Heart left ventricle (tissue), 16 donors: ENCODE data around the gene LRG1. TPM values are rescaled to one million over a fixed set of nuclear protein-coding genes. Genes with fewer than 3 reads are reported as not detected.

Source experiments
- ATAC-seq, 4 donors: fragments of 200-7000 bp; cut with Tn5 transposase; one replicate each; pipeline ENCODE4 v1.9.1; 2020 to 2022; ENCODE audit warnings: moderate library complexity in 4 of 4, mild to moderate bottlenecking in 3 of 4, moderate number of reproducible peaks in 1 of 4
- DNase-seq, 5 donors: peaks; one replicate each; pipeline ENCODE4 v3.0.0-alpha.2; 2020
- H3K27ac ChIP-seq, 12 donors: fragments of 200-600 bp; sonication (generic) in 4 of 12; one replicate each; pipeline versions ENCODE4 v1.5.0 to v1.8.0; 2016 to 2022; ENCODE audit warnings: mild to moderate bottlenecking in 2 of 12
- H3K27me3 ChIP-seq, 9 donors: fragments of 200-600 bp; sonication (generic) in 2 of 9; one replicate each; pipeline versions ENCODE4 v1.5.1 to v1.8.0; 2016 to 2022; ENCODE audit warnings: mild to moderate bottlenecking in 3 of 9
- H3K36me3 ChIP-seq, 9 donors: fragments of 200-600 bp; sonication (generic) in 2 of 9; one replicate each; pipeline versions ENCODE4 v1.5.0 to v1.8.0; 2018 to 2022; ENCODE audit warnings: mild to moderate bottlenecking in 2 of 9
- H3K4me1 ChIP-seq, 12 donors: fragments of 200-600 bp; sonication (generic) in 4 of 12; one replicate each; pipeline versions ENCODE4 v1.5.0 to v1.8.0; 2016 to 2022; ENCODE audit warnings: mild to moderate bottlenecking in 3 of 12
- H3K4me3 ChIP-seq, 12 donors: fragments of 200-600 bp; sonication (generic) in 4 of 12; one replicate each; pipeline versions ENCODE4 v1.5.0 to v1.8.0; 2017 to 2022; ENCODE audit warnings: mild to moderate bottlenecking in 9 of 12, moderate library complexity in 4 of 12
- H3K9me3 ChIP-seq, 12 donors: fragments of 200-600 bp; sonication (generic) in 4 of 12; one replicate each; pipeline versions ENCODE4 v1.5.0 to v1.8.0; 2016 to 2022; ENCODE audit warnings: mild to moderate bottlenecking in 1 of 12
- CTCF ChIP-seq, 12 donors: fragments of 200-600 bp; sonication (generic) in 4 of 12; IDR thresholded peaks; one replicate each; pipeline versions ENCODE4 v1.5.0 to v1.8.0; 2018 to 2022; ENCODE audit warnings: antibody characterized with exemption in 12 of 12, mild to moderate bottlenecking in 5 of 12
- POLR2A ChIP-seq, 2 donors: fragments of 450-650 bp; IDR thresholded peaks; one replicate each; pipeline ENCODE4 v1.6.1; 2017; ENCODE audit warnings: antibody characterized with exemption in 2 of 2, mild to moderate bottlenecking in 2 of 2, moderate library complexity in 2 of 2
- WGBS, 4 donors: extraction: QIAGEN DNeasy Blood & Tissue Kit in 2 of 4; methylation state at CpG; one replicate each; pipeline versions ENCODE4 v1.1.5 to v1.1.7; 2013 to 2018; 5-methylcytosine and 5-hydroxymethylcytosine counted together
- intact Hi-C, 10 donors: fragments of 100-400 bp; cut with DNase I; formaldehyde crosslinking; loops; one replicate each; pipeline versions ENCODE4 v1.11.1 to v1.14.2; 2022
- polyA plus RNA-seq, 2 donors: library from polyadenylated mRNA; stranded (reverse); fragments of 200-250 nt; gene quantifications; one replicate each; pipeline ENCODE4 v1.2.3, GENCODE V29; 2013
- total RNA-seq, 9 donors: library from RNA; depleted of rRNA in 2 of 9; stranded (reverse); fragments of >200 nt in 2 of 9; fragmentation: NEBNext Ultra II Directional in 3 of 9; extraction: Animal tissue kit (Norgen Biotek cat#: 25700) in 3 of 9; gene quantifications; one replicate each; pipeline versions ENCODE4 v1.1.0 to v1.2.4, GENCODE V29; 2016 to 2023
- donor health status: ischemic (EF 13 %, LVEDD 7.1; RV severe dilation, severe dysfunction).
- donor health status: healthy with polysubstance abuse.
- donor health status: DM: no; HTN: yes; CAD: no.
- donor health status: DM: no; HTN: no; CAD: no.
- donor health status: ischemic (EF 25% LVEDD 6.9; RV normal size, moderate dysfunction).
- donor health status: ischemic (EF 25% LVEDD 5.7; RV mildly dilated, moderate dysfunction).
- donor health status: healthy.
- donor health status: DM: yes; HTN: yes; CAD: no.
- donor health status: ischemic (EF 35%, LVEDD 5.7; RV mildly dilated, moderate dysfunction).
- donor health status: nonischemic (EF 11% LVEDD 7.7; RV severe dilation, severe dysfunction).
- donor health status: DM: yes; HTN: yes; CAD: no.
- donor health status: PGD.
- donor health status: ischemic (EF 29% LVEDD 5.4; RV normal size, mild dysfunction).
- donor health status: nonischemic (EF 23%, LVEDD 6.1; RV moderate dilation, normal function).

The LRG1 gene
- total and polyA plus RNA-seq, 11 donors, result 0.15 to 1.7 (median 0.35) TPM

GRCh38 chr19:4518345-4519171 lies 21.3 kb downstream of the LRG1 start, which contains the start of gene PLIN4:
TSS of gene PLIN4 (minus strand) at chr19:4518486. CDS start at chr19:4518272, 214 bp downstream.
- 28 to 53% (median 40%) methylated on average over 19 to 34 of the region's 34 CpGs for WGBS, 4 donors
- H3K9me3 ChIP-seq, result no peaks in the 10 kb centered on the region
- H3K27me3 ChIP-seq, result no peaks in the 10 kb centered on the region
- DNase-seq (peak; percentile 84 to 92 (median 88)), ATAC-seq (peak; percentile 83 to 87 (median 84))
- H3K4me1 ChIP-seq, result peaks cover 0 to 40% (median 15%) of the 10 kb centered on the region in 12 donors
- intact Hi-C loops, result no loop called here
- peak within 1 kb of the TSS; percentile 76 to 99 (median 91) for H3K27ac ChIP-seq
- H3K36me3 ChIP-seq, result peaks cover 0 to 20% (median 5%) of the 10 kb centered on the region in 9 donors
- TF ChIP-seq CTCF (IDR thresholded peaks at IDR 0.05), result no peak
- peak; percentile 40 to 96 for TF ChIP-seq POLR2A (IDR thresholded peaks at IDR 0.05)
- peak within 1 kb of the TSS; percentile 35 to 75 (median 56) for H3K4me3 ChIP-seq

- peaks cover 0 to 22% (median 5%) of the 10 kb centered on the region in 9 donors for H3K36me3 ChIP-seq
- ATAC-seq (peak in 3 of 4 donors; percentile 0 to 5 (median 1)), DNase-seq (peak in 2 of 5 donors; percentile 24 to 66)
- peaks cover 0 to 40% (median 15%) of the 10 kb centered on the region in 12 donors for H3K4me1 ChIP-seq
- H3K9me3 ChIP-seq, result no peaks in the 10 kb centered on the region
- TF ChIP-seq CTCF (IDR thresholded peaks at IDR 0.05), result no peak
- no peak for TF ChIP-seq POLR2A (IDR thresholded peaks at IDR 0.05)
- peak overlapping the region; percentile 35 to 75 (median 56) for H3K4me3 ChIP-seq
- 49 to 77% (median 63%) methylated on average over 16 to 24 of the region's 24 CpGs for WGBS, 4 donors
- intact Hi-C loops, result no loop called here
- no peaks in the 10 kb centered on the region for H3K27me3 ChIP-seq
- peak overlapping the region; percentile 76 to 99 (median 91) for H3K27ac ChIP-seq
Measured at GRCh38 chr19:4517451-4518057, 22.3 kb downstream of the LRG1 start.

- no peaks in the 10 kb centered on the region for H3K9me3 ChIP-seq
- peaks cover 0 to 27% (median 5%) of the 10 kb centered on the region in 9 donors for H3K36me3 ChIP-seq
- peak; percentile 40 to 69 (median 46) for ATAC-seq
- intact Hi-C loops, result no loop called here
- peak overlapping the region; percentile 76 to 99 (median 91) for H3K27ac ChIP-seq
- peak overlapping the region; percentile 35 to 75 (median 56) for H3K4me3 ChIP-seq
- DNase-seq, result peak; percentile 52 to 76 (median 58)
- peaks cover 0 to 45% (median 15%) of the 10 kb centered on the region in 12 donors for H3K4me1 ChIP-seq
- 27 to 48% (median 38%) methylated on average over 3 to 8 of the region's 8 CpGs for WGBS, 4 donors
- H3K27me3 ChIP-seq, result no peaks in the 10 kb centered on the region
- TF ChIP-seq POLR2A (IDR thresholded peaks at IDR 0.05) (no peak), CTCF (IDR thresholded peaks at IDR 0.05) (no peak)
Measured at GRCh38 chr19:4516939-4517300, 22.9 kb downstream of the LRG1 start.
